DMS53 (cell line): ENCODE results near the gene AICDA.
"Not testable (repeated sequence)": the region's sequence is repeated elsewhere in the genome, so short reads cannot be mapped to it uniquely, and the experiment has no call there.

ENCODE experiments used
- DNase-seq: peaks from one replicate; lab custom pipeline; 2025; lab: John Stamatoyannopoulos, UW

Gene AICDA

DNA sequence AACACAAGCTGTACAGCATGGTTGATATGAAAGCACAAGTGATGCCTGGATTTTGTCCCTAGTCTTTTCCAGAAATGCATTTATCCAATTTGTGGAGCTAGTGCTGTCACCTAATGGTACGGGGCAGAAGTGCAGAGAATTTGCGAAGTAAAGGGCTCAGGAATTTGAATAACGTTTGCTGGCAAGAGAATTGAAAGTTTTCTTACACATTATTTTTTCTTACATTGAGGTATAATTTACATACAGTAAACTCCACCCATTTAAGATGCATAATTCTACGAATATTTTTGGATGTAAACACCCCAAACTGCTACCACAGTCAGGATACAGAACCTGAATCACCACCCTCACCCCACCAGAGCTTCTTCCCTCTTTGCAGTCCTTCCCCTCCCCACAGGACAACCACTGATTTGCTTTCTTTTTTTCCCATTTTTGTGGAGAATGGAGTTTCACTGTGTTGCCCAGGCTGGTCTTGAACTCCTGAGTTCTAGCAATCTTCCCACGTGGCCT, 3.5 kb downstream of the AICDA start:
- peak; percentile 85 for DNase-seq

DNA sequence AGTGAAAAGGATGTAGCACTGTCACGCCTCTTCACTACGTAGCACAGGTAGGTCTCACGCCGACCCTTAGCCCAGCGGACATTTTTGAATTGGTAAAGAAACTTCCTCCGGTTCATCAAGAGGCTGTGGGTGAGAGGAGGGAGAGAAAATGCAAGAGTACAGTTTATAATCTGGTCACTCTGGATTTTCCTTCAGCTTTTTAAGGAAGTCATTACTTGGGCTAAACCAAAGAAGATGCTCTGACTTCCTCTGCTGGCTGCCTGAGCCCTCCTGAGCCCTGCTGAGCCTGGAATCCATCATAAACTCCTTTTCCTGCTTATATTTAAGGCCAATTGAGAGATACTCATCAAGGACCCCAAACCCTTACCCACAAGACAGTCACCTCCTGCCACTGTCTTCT, 5.8 kb downstream of the AICDA start:
- no peak for DNase-seq

DNA sequence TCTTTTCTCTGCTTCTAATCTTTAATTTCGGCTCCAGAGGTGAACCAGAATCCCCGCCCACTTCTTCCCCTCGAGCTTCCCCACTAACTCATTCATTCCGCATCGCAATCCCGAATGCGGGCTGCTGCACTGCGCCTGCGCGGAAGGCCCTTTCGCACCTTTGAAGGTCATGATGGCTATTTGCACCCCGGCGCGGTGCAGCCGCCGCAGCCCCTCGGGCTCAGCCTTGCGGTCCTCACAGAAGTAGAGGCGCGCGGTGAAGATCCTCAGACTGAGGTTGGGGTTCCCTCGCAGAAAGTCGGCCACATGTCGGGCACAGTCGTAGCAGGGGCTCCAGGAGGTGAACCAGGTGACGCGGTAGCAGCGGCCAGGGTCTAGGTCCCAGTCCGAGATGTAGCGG, 7.6 kb downstream of the AICDA start:
- no peak for DNase-seq

DNA sequence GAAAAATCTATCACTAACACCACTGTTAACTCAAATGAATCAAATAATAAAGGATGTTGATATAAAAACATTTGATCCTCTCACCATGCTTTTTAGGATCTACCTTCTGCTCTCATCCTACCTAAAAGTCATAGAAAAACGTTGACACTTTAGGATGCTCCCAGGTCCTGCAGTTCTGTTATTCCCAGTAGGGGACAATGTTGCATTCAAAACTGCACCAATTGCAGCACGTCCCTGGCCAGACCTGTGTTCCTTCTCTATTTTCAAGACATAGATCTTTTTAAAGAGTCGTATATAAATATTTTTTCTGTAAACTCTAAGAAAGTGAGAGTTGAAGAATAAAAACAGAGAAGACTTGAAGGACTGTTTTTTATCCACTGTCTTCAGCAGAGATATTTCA, 8.8 kb downstream of the AICDA start:
- DNase-seq: peak; percentile 34

DNA sequence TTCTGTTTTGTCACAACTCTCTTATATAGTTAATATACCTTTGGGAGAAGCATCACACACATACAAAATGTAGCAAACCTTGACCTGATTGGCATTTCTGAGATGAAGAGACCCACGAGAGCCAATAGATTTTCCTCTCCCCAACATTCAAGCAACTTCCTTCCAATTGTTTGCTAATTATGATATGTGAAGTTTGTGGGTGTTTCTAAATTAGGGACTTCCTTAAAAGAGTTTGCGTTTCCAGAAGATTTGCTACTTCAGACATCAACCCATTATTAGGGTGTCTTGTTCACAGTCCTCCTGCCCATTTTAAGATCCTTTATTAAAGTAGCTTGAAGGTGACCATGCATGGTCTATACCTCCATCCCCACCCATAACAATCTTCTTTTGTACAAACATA, 9.4 kb downstream of the AICDA start:
- no peak for DNase-seq

DNA sequence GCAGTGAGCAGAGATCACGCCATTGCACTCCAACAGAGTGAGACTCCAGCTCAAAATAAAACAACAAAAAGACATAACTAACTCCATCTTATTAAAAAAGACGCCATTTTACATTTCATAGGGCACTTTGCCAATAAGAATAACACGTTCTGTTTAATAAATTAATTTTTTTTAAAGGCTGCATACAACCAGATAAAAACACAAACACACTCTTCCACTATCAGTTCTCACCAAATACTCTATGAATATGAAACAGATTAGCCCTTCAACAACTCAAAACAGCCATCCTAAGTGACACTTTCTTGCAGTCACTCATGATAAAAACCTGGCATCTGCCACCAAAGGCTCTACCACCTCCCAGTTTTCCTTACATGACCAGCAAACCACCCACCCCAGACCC, 16.1 kb downstream of the AICDA start:
- DNase-seq: no peak

DNA sequence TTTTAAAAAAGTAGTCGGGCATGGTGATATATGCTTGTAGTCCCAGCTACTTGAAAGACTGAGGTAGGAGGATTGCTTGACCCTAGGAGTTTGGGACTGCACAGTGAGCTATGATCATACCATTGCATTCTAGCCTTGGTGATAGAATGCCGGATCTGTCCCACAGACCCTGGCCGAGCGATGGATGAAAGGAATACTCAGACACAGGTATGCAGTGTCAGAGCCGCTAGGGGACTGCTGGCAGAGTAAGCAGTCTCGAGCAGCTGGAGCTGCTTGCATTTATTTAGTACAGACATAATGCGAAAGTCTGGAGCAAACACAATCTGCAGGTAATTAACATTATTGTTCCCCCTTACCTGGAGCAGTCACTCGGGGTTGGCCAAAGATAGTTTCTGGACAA, 18.6 kb downstream of the AICDA start:
- DNase-seq: no peak

DNA sequence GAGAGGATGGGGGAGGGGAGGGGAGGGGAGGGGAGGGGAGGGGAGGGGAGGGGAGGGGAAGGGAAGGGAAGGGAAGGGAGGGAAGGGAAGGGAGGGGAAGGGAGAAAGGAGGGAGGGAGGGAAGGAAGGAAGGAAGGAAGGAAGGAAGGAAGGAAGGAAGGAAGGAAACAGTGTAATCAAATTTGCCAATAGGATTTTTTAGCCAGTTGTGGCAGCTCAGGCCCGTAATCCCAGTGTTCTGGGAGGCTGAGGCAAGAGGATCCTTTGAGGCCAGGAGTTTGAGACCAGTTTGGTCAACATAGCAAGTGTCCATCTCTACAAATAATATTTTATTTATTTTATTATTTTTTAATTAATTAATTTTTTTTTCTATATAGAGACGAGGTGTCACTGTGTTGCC, 19.4 kb downstream of the AICDA start:
- DNase-seq: no peak

DNA sequence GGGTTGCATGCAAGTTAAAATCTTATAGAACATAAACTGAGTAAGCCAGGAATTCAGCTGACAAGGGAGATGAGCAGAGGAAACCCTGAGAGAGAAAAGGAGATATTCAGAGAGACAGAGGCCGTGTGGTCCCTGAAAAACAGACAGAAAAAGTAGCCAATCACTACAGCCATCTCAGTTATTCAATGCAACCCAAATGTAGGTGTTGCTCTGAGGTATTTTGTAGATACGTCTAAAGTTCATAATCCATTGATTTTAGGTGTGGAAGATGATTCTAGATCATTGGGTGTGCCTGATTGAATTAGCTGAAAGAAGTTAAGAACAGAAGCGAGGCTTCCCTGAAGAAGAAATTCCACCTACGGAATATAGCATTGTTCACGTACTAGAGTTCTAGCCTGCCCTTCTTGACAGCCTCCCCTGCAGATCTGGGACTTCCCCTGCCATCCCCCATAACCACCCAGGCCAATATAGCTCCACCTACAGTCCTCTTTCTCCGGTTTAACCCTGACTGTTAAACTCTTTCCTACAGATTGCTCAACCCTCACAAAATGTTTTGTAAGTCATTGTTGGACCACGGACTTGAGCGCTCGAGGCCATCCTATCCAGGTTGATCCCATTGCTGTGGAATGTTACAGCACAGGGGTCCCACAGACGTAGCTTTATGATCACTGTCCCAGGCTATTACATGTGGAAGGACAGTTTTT, 21.7 kb downstream of the AICDA start:
- DNase-seq: no peak

DNA sequence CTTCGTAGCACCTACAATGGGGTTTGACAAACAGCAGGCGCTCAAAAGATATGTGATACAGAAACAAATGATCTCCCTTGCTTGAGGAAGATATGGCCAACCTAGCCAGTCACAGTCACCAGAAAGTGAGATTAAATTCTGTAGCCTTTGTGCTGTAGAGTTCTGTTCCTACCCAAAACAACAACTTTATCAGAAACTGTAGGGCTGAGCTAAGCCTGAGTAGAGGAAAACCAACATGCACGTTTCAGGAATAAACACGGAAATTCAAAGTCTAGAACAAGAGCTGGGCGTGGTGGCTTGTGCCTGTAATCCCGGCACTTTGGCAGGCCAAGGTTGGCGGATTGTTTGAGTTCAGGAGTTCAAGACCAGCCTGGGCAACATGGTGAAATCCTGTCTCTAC, 23.0 kb downstream of the AICDA start:
- DNase-seq: no peak

DNA sequence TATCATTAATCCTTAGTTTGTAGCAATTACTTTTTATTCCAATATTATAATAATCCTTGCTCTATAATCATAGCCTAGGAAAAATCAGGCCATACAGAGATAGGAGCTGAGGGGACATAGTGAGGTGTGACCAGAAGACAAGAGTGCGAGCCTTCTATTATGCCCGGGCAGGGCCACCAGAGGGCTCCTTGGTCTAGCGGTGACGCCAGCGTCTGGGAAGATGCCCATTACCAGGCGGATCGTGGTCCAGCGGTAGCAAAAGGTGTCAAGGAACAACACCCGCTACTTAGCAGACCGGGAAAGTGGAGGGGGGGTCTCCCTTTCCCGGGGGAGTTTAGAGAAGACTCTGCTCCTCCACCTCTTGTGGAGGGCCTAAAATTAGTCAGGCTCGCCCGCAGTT, 28.2 kb downstream of the AICDA start:
- DNase-seq: not testable (repeated sequence)

DNA sequence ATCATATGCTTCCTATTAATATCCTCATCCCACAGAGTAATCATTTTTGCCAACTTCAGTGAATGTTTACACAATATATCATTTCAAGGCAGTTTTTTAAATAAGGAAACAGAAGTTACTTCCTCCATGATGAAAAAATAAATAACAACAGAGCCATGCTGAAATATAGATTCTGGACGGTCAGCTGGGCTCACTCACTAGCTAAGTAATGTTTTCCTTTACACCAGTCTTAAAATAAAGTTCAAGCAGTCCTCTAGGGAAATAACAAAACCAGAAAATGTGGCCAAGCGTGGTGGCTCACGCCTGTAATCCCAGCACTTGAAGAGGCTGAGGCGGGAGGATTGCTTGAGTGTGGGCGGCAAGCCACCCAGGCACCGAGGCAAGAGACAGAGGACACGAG, 28.7 kb downstream of the AICDA start:
- no peak for DNase-seq

DNA sequence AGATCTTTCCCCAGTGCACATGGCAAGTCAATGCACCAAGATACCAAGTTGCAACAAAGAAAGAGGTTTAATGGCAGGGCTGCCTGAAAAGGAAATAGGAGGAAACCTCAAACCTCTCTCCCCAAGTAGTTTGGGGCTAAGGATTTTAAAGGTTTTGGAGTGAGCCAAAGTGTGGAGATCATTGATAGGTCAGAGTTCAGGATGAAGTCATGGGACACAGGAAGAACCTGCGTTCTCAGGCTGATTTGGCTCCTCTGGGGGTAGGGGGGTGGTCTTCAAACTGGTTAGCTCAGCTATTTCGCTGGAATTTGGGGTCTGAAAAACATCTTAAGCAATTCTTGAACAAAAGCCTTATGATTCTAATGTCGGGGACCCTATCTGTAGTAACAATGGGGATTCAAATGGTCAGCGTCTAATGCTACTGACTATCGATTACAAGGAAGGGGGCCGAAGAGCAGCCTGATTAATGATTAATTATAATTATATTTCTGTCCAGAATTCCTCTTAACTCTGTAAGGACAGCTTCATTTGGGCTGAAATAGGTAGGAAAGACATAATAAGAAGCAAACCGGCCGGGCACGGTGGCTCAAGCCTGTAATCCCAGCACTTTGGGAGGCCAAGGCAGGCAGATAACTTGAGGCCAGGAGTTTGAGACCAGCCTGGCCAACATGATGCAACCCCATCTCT, 31.4 kb downstream of the AICDA start:
- DNase-seq: no peak

DNA sequence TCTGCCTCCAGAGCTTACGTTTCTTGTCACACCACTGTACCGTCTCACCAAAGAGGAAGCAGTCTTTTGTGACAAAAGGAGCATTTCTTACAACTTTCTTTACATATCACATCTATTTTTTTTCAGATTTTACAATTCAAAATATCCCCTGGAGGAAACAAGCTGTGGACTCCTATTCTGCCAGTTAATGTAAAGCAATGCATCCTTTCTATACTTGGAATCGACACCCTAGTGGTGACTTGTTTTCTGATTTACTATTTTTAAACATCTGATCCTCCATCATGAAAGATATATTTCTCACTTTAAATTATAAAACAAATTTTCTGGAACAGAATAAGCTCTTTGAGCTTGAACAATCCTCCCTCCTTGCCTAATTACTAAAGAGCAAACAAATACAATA, 34.8 kb downstream of the AICDA start:
- no peak for DNase-seq

DNA sequence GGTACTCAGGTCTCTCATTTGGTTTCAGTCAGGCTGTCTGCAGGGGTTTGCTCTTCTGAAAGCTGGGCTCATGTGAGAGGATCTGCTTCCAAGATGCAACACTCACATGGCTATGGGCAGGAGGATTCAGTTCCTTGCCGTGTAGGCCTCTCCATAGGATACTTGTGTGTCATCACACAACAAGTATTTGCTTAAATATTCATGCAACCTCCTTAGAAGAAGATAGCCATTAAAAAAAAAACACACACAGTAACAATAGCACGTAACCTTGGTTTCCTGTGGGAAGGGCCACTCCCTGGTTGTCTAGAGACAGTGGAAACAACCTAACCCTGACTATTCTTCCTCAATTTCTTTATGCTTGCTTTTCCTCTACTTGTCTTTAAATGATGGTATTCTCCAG, 40.2 kb downstream of the AICDA start:
- no peak for DNase-seq

DNA sequence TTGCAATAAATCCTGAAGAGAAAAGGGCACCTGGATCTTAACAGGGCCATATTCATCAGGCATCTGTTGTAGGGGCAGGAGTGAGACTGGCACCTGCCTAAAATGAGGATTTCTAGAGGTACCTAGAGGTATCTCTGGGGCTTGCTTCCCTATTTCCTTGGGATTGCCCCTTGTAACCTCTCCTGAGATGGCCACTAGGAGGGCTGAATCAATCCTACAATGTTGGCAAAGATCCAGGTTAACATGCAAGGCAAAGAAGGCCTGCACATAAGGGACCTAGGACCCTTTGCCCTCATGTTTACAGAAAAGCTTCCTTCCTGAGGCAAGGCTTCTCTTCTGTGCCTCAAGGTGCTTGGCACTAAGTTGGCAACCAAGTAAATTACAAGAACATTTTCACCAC, 46.1 kb downstream of the AICDA start:
- peak; percentile 23 for DNase-seq

DNA sequence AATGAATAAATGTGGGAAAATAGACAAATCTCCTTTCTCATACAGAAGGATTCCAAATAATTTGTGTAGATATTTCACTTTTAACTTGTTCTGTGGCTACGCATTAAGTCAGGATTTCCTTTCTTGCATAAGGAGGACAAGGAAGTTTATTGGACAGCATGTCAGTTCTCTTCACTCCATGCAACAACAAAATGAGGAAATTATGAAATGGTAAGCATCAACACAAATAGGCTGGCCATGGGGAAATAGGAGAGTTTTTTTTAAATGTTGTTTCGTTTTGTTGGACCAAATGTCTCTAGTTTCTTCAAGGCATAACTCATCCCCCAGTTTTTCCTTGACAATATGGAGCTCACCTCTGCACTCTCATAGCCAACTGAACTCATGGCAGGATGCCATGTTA, 46.6 kb downstream of the AICDA start:
- not testable (repeated sequence) for DNase-seq

DNA sequence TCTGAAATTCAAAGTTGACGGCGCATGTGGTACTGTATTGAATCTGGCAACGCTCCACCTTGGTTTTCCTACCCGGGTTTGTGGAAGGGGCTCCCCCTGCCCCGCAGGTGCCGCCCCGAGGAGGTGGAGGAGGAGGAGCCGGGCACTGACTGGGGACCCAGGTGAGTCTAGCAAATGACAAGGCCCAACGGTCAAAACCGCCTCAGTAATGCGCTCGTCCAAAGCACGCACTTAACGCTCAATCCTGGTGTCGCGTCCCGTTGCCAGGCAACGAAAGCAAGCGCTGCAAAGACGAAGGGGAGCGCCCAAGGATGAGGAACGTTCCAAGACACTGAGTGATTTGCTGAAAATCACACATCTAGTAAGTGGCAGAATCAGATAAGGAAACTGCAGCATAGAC, 48.0 kb downstream of the AICDA start:
- peak; percentile 83 for DNase-seq

DNA sequence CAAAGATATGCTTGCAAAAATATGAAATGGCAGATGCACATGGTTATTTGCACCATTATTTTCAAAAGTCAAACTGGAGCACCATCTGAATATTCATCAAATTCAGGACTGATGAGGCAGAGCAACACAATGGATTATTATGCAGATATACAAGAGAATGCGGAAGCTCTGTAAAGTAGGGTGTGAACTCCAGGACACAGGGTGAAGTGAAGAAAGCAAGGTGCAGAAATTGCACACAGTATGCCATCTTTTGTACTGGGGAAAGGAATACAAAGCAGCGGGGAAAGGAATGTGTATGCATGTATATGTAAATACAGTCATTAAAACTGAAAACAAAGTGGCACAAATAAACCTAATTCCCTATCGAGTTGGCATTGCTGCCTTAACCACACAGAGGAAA, 49.3 kb downstream of the AICDA start:
- DNase-seq: no peak

DNA sequence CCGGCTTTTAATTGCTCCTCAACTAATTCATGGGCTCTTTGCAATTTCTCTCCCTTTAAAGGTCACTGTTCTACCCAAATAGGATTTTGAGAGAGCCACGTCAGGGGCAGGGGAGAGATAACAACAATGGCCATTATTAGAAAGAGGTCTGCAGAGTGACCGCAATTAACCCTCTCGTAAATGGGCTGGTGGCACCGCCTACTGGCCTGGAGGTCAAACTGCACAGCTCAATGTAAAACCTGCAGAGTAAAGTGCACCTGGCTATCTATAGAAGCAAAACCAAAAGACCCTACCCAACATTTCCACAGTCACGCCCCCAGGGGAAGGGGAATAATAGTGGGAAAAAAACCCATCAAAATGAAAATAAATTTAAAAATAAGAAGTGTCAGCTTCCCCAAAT, 50.3 kb downstream of the AICDA start:
- DNase-seq: peak; percentile 54

DNA sequence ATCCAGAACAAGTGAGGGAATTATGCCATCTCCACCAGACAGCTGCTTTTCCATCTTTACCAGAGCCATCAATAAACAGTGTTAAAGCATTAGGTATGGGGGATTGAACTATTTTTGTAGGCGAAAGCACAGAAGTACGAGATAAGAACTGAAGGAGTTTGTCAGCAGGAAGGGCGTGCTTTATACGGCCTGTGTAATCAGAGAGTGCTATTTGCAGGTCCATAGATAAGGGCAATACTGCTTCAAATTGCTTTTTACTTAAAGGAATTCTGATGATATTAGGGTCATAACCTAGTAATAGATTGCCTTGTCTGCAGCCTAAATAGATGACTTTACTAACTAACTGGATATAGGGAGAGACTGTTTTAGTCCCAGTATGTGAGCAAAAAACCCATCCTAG, 51.6 kb downstream of the AICDA start:
- DNase-seq: no peak

DNA sequence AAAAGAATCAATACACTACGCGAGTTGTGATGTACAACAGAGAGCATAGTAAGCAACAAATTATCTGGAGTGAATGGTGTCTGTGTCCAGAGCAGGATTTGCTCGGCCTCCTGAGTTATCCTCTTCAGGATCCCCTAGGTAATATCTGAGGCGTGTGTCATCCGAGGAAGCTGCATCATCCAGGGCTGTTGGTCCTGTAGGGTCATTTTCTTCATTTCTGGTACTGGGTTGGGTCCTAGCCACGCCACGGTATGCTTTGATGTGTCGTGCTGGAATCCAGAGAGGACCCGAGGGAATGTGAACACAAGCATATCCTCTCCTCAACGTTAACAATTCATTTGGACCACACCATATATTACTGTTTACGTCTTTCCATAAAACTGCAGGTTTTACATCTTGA, 53.0 kb downstream of the AICDA start:
- DNase-seq: no peak

DNA sequence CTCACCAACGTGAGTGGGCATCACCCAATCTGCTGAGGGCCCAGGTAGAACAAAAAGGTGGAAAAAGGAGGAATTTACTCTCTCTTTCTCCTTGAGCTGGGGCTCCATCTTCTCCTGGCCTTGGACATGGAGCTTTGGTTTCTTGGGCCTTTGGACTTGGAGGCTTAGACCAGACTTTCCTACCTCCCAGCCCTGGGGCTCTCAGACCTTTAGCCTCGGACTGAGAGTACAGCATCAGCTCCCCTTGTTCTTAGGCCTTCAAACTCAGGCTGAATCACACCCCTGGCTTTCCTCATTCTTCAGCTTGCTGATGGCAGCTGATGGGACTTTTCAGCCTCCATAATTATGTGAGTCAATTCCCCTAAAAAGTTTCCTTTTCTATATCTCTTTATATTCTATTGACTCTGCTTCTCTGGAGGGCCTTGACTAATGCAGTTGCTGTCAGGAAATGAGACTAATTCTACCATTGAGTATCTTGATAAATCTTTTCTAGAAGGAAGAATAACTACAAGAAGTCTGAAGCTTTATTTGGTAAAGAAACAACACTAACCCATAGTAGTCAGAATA, 56.0 kb downstream of the AICDA start:
- DNase-seq: no peak
